ENCODE data around the gene FLOT1.
A peak's percentile ranks its signal among the peaks of the same experiment; 100 is the strongest.

FLOT1 gene

GRCh38 chr6:30703821-30704220 lies 38.7 kb downstream of the FLOT1 start:
- TF ChIP-seq CTCF (IDR thresholded peaks at IDR 0.05; ENCODE audit: borderline replicate concordance, control extremely low read depth, extremely low read depth, insufficient read depth, missing control alignments) = no peak
- in situ Hi-C loops (cut with MboI; ENCODE audit: low sequenced_read_pairs, unreplicated experiment) = no loop called here
- DNase-seq (ENCODE audit: low spot score) = no peak

GRCh38 chr6:30703011-30703410 lies 39.5 kb downstream of the FLOT1 start:
- TF ChIP-seq CTCF (IDR thresholded peaks at IDR 0.05; ENCODE audit: borderline replicate concordance, control extremely low read depth, extremely low read depth, insufficient read depth, missing control alignments) = no peak
- DNase-seq (ENCODE audit: low spot score) = no peak
- in situ Hi-C loops (cut with MboI; ENCODE audit: low sequenced_read_pairs, unreplicated experiment) = no loop called here

GRCh38 chr6:30700340-30700739 lies 42.1 kb downstream of the FLOT1 start:
- in situ Hi-C loops (cut with MboI; ENCODE audit: low sequenced_read_pairs, unreplicated experiment) = no loop called here
- no peak for DNase-seq (ENCODE audit: low spot score)
- no peak for TF ChIP-seq CTCF (IDR thresholded peaks at IDR 0.05; ENCODE audit: borderline replicate concordance, control extremely low read depth, extremely low read depth, insufficient read depth, missing control alignments)

- no peak for DNase-seq (ENCODE audit: low spot score)
- in situ Hi-C loops (cut with MboI; ENCODE audit: low sequenced_read_pairs, unreplicated experiment) = no loop called here
- no peak for TF ChIP-seq CTCF (IDR thresholded peaks at IDR 0.05; ENCODE audit: borderline replicate concordance, control extremely low read depth, extremely low read depth, insufficient read depth, missing control alignments)
These were observed 46.1 kb downstream of the FLOT1 start for GRCh38 chr6:30696432-30696831.

GRCh38 chr6:30691208-30691847 lies 51.2 kb downstream of the FLOT1 start:
- TF ChIP-seq CTCF (IDR thresholded peaks at IDR 0.05; ENCODE audit: borderline replicate concordance, control extremely low read depth, extremely low read depth, insufficient read depth, missing control alignments) = no peak
- no peak for DNase-seq (ENCODE audit: low spot score)
- in situ Hi-C loops (cut with MboI; ENCODE audit: low sequenced_read_pairs, unreplicated experiment) = no loop called here

- in situ Hi-C loops (cut with MboI; ENCODE audit: low sequenced_read_pairs, unreplicated experiment) = no loop called here
These were observed 51.9 kb downstream of the FLOT1 start, which contains the start of gene NRM for GRCh38 chr6:30690403-30691207. TSS of gene NRM (minus strand) at chr6:30690984. CDS start at chr6:30690974, 10 bp downstream.

More at GRCh38 chr6:30690403-30691207, 51.9 kb downstream of the FLOT1 start, which contains the start of gene NRM:
- TF ChIP-seq CTCF (IDR thresholded peaks at IDR 0.05; ENCODE audit: borderline replicate concordance, control extremely low read depth, extremely low read depth, insufficient read depth, missing control alignments) = no peak
- DNase-seq (ENCODE audit: low spot score) = peak; percentile 91
